Fibroblast of villous mesenchyme (primary cell): ENCODE measurements around the gene VCPKMT. TPM values are rescaled to one million over a fixed set of nuclear protein-coding genes. Genes with fewer than 3 reads are reported as not detected.

Experiments
- DNase-seq: peaks from one replicate; pipeline ENCODE4 v3.0.0-alpha.2; 2010; ENCODE audit warnings: low read depth
- H3K4me3 ChIP-seq: 2 replicates; pipeline ENCODE4 v1.5.1; 2011; ENCODE audit warnings: low read depth, mild to moderate bottlenecking, low read length
- total RNA-seq: library from RNA; depleted of rRNA; stranded (reverse); fragments of >200 nt; gene quantifications from 2 replicates; pipeline ENCODE4 v1.2.3, GENCODE V29; 2012
- TF ChIP-seq, protein P1 (sequence below): IDR thresholded peaks from 2 replicates; pipeline ENCODE4 v1.5.1; 2012; ENCODE audit warnings: low read depth, mild to moderate bottlenecking, low read length; ENCODE audit not compliant: insufficient read depth

The VCPKMT gene
- total RNA-seq, 1 donor: 7.8 TPM

DNA sequence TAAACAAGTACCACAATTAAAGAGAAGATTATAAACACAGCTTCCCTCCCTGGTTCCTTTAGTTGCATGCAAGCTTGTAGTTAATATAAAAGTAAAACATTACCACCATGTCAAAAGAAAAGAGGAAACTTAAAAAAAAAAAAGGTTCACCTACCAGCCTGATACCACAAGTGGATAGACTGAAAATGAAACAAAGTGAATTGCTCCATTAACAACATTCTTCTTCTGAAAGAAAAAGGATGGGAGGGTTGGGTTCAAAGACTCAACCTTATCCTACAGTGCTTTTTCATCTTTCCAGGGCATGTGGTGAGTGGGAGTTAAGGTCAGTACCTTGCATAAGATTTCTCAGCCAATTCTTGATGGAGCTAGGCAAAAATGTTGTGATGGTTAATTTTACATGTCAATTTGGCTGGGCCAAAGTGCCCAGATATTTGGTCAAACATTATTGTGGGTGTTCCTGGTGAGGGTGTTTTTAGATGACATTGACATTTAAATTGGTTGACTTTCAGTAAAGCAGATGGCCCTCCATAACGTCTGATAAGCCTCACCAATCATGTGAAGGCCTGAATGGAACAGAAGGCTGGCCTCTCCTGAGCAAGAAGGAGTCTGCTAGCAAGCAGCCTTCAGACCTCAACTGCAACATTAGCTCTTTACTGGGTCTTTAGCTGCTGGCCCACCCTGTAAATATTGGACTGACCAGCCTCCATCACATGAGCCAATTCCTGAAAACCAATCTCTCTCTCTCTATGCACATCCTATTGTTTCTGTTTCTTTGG lies 28.8 kb downstream of the VCPKMT start:
- no peak overlapping the region for H3K4me3 ChIP-seq

DNA sequence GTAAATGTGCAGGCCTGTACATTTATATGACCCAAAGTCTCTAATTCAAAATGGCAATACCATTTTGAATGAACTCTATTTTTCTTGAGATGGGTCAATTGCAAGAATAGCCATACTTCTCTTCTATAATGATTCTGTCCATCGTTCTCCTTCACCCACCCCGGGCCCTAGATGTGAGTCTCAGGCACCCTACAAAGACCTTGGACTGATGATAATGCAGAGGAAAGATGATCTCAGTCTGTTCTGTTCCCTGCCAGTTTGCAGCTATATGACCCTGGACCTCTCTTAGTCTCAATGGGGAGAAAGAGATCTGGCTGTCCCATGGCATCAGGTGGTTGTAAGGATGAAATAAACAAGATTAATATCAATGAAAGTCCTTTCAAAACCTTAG lies 30.1 kb downstream of the VCPKMT start:
- H3K4me3 ChIP-seq: no peak overlapping the region
- no peak for DNase-seq
- TF ChIP-seq, protein P1, sequence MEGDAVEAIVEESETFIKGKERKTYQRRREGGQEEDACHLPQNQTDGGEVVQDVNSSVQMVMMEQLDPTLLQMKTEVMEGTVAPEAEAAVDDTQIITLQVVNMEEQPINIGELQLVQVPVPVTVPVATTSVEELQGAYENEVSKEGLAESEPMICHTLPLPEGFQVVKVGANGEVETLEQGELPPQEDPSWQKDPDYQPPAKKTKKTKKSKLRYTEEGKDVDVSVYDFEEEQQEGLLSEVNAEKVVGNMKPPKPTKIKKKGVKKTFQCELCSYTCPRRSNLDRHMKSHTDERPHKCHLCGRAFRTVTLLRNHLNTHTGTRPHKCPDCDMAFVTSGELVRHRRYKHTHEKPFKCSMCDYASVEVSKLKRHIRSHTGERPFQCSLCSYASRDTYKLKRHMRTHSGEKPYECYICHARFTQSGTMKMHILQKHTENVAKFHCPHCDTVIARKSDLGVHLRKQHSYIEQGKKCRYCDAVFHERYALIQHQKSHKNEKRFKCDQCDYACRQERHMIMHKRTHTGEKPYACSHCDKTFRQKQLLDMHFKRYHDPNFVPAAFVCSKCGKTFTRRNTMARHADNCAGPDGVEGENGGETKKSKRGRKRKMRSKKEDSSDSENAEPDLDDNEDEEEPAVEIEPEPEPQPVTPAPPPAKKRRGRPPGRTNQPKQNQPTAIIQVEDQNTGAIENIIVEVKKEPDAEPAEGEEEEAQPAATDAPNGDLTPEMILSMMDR: no peak

More for the DNA sequence above, 28.8 kb downstream of the VCPKMT start:
- DNase-seq: no peak
- TF ChIP-seq, protein P1: no peak

DNA sequence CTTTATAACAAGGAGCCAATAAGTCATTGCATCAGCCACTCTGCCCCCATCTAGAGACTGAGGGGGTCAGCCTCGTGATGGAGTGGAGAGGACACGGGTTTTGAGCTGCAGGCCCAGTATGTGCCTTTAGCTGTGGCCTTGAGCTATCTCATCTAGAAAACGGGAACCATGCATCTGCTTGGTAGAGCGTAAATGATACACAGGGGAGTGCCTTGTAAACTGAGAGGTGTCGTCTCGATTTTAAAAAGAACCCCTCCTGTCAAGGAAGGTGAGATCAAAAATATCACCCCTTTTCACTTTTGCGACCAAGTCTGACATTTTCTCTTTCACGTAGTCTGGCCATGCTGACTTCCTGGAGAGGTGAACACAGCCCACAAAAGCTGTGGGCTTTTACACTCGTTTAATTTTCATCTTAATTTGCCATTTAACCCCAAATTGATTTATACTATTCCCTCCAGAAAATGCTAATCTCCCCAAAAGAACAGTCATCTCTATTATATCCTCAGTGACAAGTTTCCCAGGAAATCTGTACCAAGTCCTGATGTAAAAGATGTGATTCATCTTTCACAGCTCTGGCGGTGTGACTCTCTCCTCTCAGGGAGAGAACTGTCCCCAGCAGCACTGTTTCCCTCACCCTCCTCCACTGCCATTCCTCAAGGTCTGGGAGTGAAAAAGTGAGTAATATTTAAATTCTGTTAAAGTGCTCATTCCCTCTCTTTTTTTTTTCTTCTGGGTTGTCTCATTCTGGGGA lies 30.6 kb downstream of the VCPKMT start:
- TF ChIP-seq, protein P1: no peak
- H3K4me3 ChIP-seq: no peak overlapping the region
- DNase-seq: peak; percentile 24

DNA sequence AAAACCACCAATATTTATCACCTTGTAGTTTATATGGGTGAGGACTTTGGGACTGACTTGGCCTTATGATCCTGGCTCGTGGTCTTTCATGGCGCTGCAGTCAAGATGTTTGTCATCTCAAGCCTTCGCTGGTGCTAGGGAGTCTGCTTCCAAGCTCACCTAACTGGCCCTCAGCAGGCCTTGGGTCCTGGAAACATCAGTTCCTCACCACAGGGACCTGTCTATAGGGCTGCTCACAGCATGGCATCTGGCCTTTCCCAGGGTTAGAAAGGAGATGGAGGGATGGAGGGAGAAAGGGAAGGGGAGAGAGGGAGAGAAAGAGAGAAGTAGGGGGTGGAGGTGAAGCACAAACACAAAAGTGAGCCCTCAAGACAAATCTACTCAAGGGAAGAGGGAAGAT lies 31.7 kb downstream of the VCPKMT start:
- H3K4me3 ChIP-seq: no peak overlapping the region
- DNase-seq: no peak
- TF ChIP-seq, protein P1: no peak

DNA sequence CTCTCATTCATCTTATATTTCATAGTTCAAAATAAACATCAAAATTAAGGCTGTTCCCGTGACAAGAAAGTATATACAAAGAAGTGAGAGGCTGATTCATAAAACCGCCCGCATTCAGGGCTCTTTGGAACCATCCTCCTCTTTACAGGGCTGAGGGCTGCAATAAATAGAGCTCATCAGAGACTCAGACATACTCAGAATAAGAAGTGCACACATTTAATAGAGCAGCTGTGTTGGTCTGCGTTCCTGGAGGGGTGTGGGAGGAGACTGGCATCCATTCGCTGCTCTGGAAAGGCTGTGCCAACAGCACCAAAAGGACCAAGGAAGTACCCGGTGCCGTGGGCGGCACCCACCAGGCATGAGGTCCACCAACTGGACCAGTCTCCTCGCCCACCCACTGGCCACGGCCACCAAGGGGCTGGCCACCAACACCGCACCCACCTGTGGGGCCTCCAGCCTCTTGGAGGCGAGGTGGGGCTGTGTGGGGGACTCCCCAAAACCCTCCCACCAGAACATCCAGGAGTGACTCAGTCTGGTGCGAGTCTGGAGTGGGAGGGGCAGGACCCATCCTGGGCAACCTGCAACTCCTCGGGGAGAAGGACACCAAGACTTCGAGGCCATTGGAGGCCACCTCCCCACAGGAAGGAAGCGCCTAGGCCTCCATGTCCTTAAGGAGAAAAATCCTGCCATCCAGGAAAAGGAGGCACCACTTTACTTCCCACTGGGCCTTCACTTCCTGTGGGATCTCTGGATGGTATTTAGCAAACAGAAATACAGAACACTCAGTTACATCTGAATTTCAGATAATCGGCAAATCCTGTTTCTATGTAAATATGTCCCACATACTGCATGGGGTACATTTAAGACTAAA lies 32.7 kb downstream of the VCPKMT start:
- DNase-seq: no peak
- TF ChIP-seq, protein P1: no peak
- no peak overlapping the region for H3K4me3 ChIP-seq

DNA sequence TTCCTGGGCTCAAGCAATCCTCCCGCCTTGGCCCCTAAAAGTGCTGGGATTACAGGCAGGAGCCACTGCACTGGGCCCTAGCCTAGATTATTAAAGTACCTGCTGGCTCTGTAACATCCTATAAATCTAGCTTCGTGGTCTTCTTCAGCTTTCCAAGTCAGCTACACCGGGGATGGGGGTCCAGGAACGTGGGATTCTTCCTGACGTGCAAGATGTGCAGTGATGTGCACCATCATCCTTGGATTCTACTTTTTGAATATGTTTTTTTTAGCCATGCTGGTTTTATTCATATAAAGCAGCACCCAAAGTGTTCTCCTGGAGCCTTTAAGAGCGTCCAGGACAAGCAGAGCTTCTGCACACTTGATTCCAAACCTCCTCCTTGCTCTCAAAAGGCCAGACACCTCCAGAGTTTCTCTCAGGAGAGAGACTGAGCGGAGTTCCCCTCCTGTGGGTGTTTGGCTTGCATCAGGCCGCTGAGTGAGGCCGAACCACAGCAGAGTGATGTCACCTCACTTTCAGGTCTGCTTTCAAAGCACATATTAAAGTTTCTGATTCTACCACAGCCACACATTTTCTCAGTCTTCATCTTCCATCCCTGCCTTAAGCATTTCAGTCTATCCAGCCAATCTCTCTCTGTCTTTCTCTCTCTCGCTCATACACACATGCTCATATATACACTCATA lies 33.4 kb downstream of the VCPKMT start:
- no peak overlapping the region for H3K4me3 ChIP-seq
- TF ChIP-seq, protein P1: no peak
- DNase-seq: no peak
